Ecto neural progenitor cell (in vitro differentiated cells): ENCODE data around the gene ADGRD1.
A peak's percentile ranks its signal among the peaks of the same experiment; 100 is the strongest.
"Not testable (repeated sequence)": the region's sequence is repeated elsewhere in the genome, so short reads cannot be mapped to it uniquely, and the experiment has no call there.

Source experiments
- DNase-seq: peaks from one replicate; pipeline ENCODE4 v3.0.0-alpha.2; 2018; ENCODE audit warnings: low spot score

ADGRD1 gene

GRCh38 chr12:131055596-131056233, 102.0 kb downstream of the ADGRD1 start:
- DNase-seq = no peak

GRCh38 chr12:131056626-131057025, 102.9 kb downstream of the ADGRD1 start:
- DNase-seq = peak; percentile 27

- DNase-seq = peak; percentile 50
Measured at GRCh38 chr12:131057211-131057721, 103.6 kb downstream of the ADGRD1 start.

- DNase-seq = peak; percentile 41
Measured at GRCh38 chr12:131057722-131058515, 104.2 kb downstream of the ADGRD1 start.

- no peak for DNase-seq
Measured at GRCh38 chr12:131058700-131059099, 105.0 kb downstream of the ADGRD1 start.

GRCh38 chr12:131060011-131060703, 106.5 kb downstream of the ADGRD1 start:
- peak; percentile 44 for DNase-seq

- peak; percentile 34 for DNase-seq
Measured at GRCh38 chr12:131061041-131061806, 107.5 kb downstream of the ADGRD1 start.

- DNase-seq = peak; percentile 12
Measured at GRCh38 chr12:131063413-131063812, 109.7 kb downstream of the ADGRD1 start.

GRCh38 chr12:131063960-131064359, 110.3 kb downstream of the ADGRD1 start:
- DNase-seq = no peak

GRCh38 chr12:131065279-131065678, 111.6 kb downstream of the ADGRD1 start:
- peak; percentile 40 for DNase-seq

GRCh38 chr12:131065801-131066200, 112.1 kb downstream of the ADGRD1 start:
- DNase-seq = no peak

- peak; percentile 45 for DNase-seq
Measured at GRCh38 chr12:131066207-131066885, 112.6 kb downstream of the ADGRD1 start.

GRCh38 chr12:131066886-131067490, 113.3 kb downstream of the ADGRD1 start:
- DNase-seq = peak; percentile 45

- peak; percentile 44 for DNase-seq
Measured at GRCh38 chr12:131067981-131068851, 114.5 kb downstream of the ADGRD1 start.

- DNase-seq = peak; percentile 58
Measured at GRCh38 chr12:131068926-131069720, 115.4 kb downstream of the ADGRD1 start.

- DNase-seq = peak; percentile 42
Measured at GRCh38 chr12:131070136-131070535, 116.4 kb downstream of the ADGRD1 start.

GRCh38 chr12:131070668-131071067, 117.0 kb downstream of the ADGRD1 start:
- peak; percentile 27 for DNase-seq

- DNase-seq = peak; percentile 20
Measured at GRCh38 chr12:131071234-131071820, 117.6 kb downstream of the ADGRD1 start.

- DNase-seq = not testable (repeated sequence)
Measured at GRCh38 chr12:131071950-131072349, 118.2 kb downstream of the ADGRD1 start.
